ENCODE results near the gene PANK2.

GRCh38 chr20:3866464-3866863, 22.7 kb upstream of the PANK2 start:
- TF ChIP-seq POLR2A (IDR thresholded peaks at IDR 0.05): no peak
- no peak for TF ChIP-seq CTCF (IDR thresholded peaks at IDR 0.05)

Data from Peyer's patch (tissue), 4 donors.